H9 (cell line): ENCODE results near the gene NKD1. TPM values are rescaled to one million over a fixed set of nuclear protein-coding genes. Genes with fewer than 3 reads are reported as not detected.

Experiments used
- DNase-seq: peaks from one replicate; pipeline ENCODE4 v3.0.0-alpha.2; 2017
- H2AFZ ChIP-seq: one replicate; pipeline ENCODE4 v1.6.1; 2013; ENCODE audit warnings: mild to moderate bottlenecking, low read length, control low read depth, moderate library complexity
- H2AK5ac ChIP-seq: 2 replicates; pipeline ENCODE4 v1.6.1; 2013; ENCODE audit warnings: low read length, control low read depth, mixed read lengths; ENCODE audit not compliant: insufficient read length
- H2BK120ac ChIP-seq: one replicate; pipeline ENCODE4 v1.6.1; 2013; ENCODE audit warnings: low read depth, mild to moderate bottlenecking, low read length, control low read depth, inconsistent platforms; ENCODE audit not compliant: poor library complexity, severe bottlenecking
- H2BK12ac ChIP-seq: 2 replicates; pipeline ENCODE4 v1.6.1; 2013; ENCODE audit warnings: low read length, control low read depth, mixed read lengths, low read depth; ENCODE audit not compliant: insufficient read length
- H2BK15ac ChIP-seq: 2 replicates; pipeline ENCODE4 v1.6.1; 2013; ENCODE audit warnings: low read depth, low read length, control low read depth
- H2BK20ac ChIP-seq: one replicate; pipeline ENCODE4 v1.6.1; 2013; ENCODE audit warnings: low read depth, mild to moderate bottlenecking, low read length, control low read depth, inconsistent platforms; ENCODE audit not compliant: poor library complexity, severe bottlenecking
- H2BK5ac ChIP-seq: 2 replicates; pipeline ENCODE4 v1.6.1; 2013; ENCODE audit warnings: low read length, control low read depth, mixed read lengths; ENCODE audit not compliant: insufficient read length
- H3K14ac ChIP-seq: 2 replicates; pipeline ENCODE4 v1.6.1; 2013; ENCODE audit warnings: low read length, control low read depth; ENCODE audit not compliant: insufficient read depth
- H3K18ac ChIP-seq: 2 replicates; pipeline ENCODE4 v1.6.1; 2013; ENCODE audit warnings: low read depth, mild to moderate bottlenecking, mixed read lengths, low read length, control low read depth; ENCODE audit not compliant: insufficient read length
- H3K23ac ChIP-seq: 2 replicates; pipeline ENCODE4 v1.6.1; 2013; ENCODE audit warnings: low read length, control low read depth, mixed read lengths, low read depth; ENCODE audit not compliant: insufficient read length
- H3K23me2 ChIP-seq: 2 replicates; pipeline ENCODE4 v1.6.1; 2013; ENCODE audit warnings: low read depth, mild to moderate bottlenecking, mixed read lengths, low read length, control low read depth; ENCODE audit not compliant: insufficient read length, poor library complexity, severe bottlenecking
- H3K27ac ChIP-seq: 2 replicates; pipeline ENCODE4 v1.5.1; 2013; ENCODE audit warnings: low read length, control low read depth, mixed read lengths, low read depth; ENCODE audit not compliant: insufficient read length
- H3K27me3 ChIP-seq: 2 replicates; pipeline ENCODE4 v1.6.1; 2013; ENCODE audit warnings: low read length, control low read depth, inconsistent platforms; ENCODE audit not compliant: insufficient read depth
- H3K4ac ChIP-seq: 2 replicates; pipeline ENCODE4 v1.6.1; 2013; ENCODE audit warnings: low read depth, mild to moderate bottlenecking, control low read depth, inconsistent platforms, low read length, moderate library complexity
- H3K4me1 ChIP-seq: 2 replicates; pipeline ENCODE4 v1.6.1; 2013; ENCODE audit warnings: low read length, control low read depth, inconsistent platforms; ENCODE audit not compliant: insufficient read depth
- H3K4me2 ChIP-seq: 2 replicates; pipeline ENCODE4 v1.6.1; 2013; ENCODE audit warnings: low read length, control low read depth, mixed read lengths; ENCODE audit not compliant: insufficient read length, insufficient read depth
- H3K56ac ChIP-seq: 2 replicates; pipeline ENCODE4 v1.6.1; 2013; ENCODE audit warnings: low read depth, mild to moderate bottlenecking, mixed read lengths, low read length, control low read depth; ENCODE audit not compliant: insufficient read length
- H3K79me1 ChIP-seq: 2 replicates; pipeline ENCODE4 v1.6.1; 2013; ENCODE audit warnings: low read depth, mild to moderate bottlenecking, moderate library complexity, low read length, control low read depth, inconsistent platforms; ENCODE audit not compliant: insufficient read depth, poor library complexity, severe bottlenecking
- H3K79me2 ChIP-seq: 2 replicates; pipeline ENCODE4 v1.6.1; 2013; ENCODE audit warnings: low read length, control low read depth, inconsistent platforms; ENCODE audit not compliant: insufficient read depth
- H3K9ac ChIP-seq: 2 replicates; pipeline ENCODE4 v1.6.1; 2013; ENCODE audit warnings: low read length, control low read depth, mixed read lengths; ENCODE audit not compliant: insufficient read length; ENCODE audit errors: extremely low read depth
- H3K9me3 ChIP-seq: one replicate; pipeline ENCODE4 v1.6.1; 2013; ENCODE audit warnings: low read depth, low read length, inconsistent platforms; ENCODE audit not compliant: control insufficient read depth
- H3T11ph ChIP-seq: one replicate; pipeline ENCODE4 v1.6.1; 2013; ENCODE audit warnings: mild to moderate bottlenecking, low read length, control low read depth, inconsistent platforms
- H4K20me1 ChIP-seq: one replicate; pipeline ENCODE4 v1.6.1; 2013; ENCODE audit not compliant: control insufficient read depth, insufficient read length, insufficient read depth
- H4K5ac ChIP-seq: 2 replicates; pipeline ENCODE4 v1.6.1; 2013; ENCODE audit warnings: low read depth, mild to moderate bottlenecking, mixed read lengths, low read length, control low read depth; ENCODE audit not compliant: insufficient read length
- H4K8ac ChIP-seq: replicated peaks from 2 replicates; pipeline ENCODE4 v1.6.1; 2013; ENCODE audit warnings: low read length, control low read depth, mixed read lengths, low read depth; ENCODE audit not compliant: insufficient read length
- H4K91ac ChIP-seq: 2 replicates; pipeline ENCODE4 v1.6.1; 2013; ENCODE audit warnings: low read depth, mild to moderate bottlenecking, moderate library complexity, mixed read lengths, low read length, control low read depth; ENCODE audit not compliant: insufficient read length
- H3K27ac Mint-ChIP-seq, 3 experiments: 2 replicates in 2 of 3; 3 replicates in 1 of 3; pipeline ENCODE4 v1.8.0; 2020 to 2021; ENCODE audit warnings: mixed read lengths in 3 of 3, mild to moderate bottlenecking in 1 of 3, moderate library complexity in 1 of 3
- H3K27me3 Mint-ChIP-seq: 2 replicates; pipeline ENCODE4 v1.8.0; 2021; ENCODE audit warnings: low read depth, mild to moderate bottlenecking, moderate library complexity, mixed read lengths
- H3K36me3 Mint-ChIP-seq, 3 experiments: 2 replicates in 2 of 3; 3 replicates in 1 of 3; pipeline ENCODE4 v1.8.0; 2020 to 2021; ENCODE audit warnings: low read depth in 3 of 3, mixed read lengths in 3 of 3; ENCODE audit not compliant: insufficient read depth in 1 of 3
- H3K4me1 Mint-ChIP-seq, 2 experiments: 2 replicates each; pipeline ENCODE4 v1.8.0; 2020; ENCODE audit warnings: mixed read lengths in 2 of 2
- H3K4me3 Mint-ChIP-seq, 2 experiments: 2 replicates in 1 of 2; 3 replicates in 1 of 2; pipeline ENCODE4 v1.8.0; 2020 to 2021; ENCODE audit warnings: mild to moderate bottlenecking in 2 of 2, mixed read lengths in 2 of 2, moderate library complexity in 1 of 2
- H3K9me3 Mint-ChIP-seq, 2 experiments: 2 replicates in 1 of 2; 3 replicates in 1 of 2; pipeline ENCODE4 v1.8.0; 2020; ENCODE audit warnings: mild to moderate bottlenecking in 2 of 2, mixed read lengths in 2 of 2, moderate library complexity in 1 of 2
- CTCF ChIP-seq: fragments of 200-600 bp; sonication (generic); conservative IDR thresholded peaks from 3 replicates; pipeline ENCODE4 v1.8.0; 2021; ENCODE audit warnings: antibody characterized with exemption, mild to moderate bottlenecking
- WGBS: extraction: QIAGEN DNeasy Blood & Tissue Kit; methylation state at CpG from one replicate; pipeline ENCODE4 v1.1.7; 2013; ENCODE audit warnings: missing lambda C conversion rate, low lambda C conversion rate, mixed read lengths; ENCODE audit not compliant: insufficient read length; ENCODE audit errors: extremely low coverage; 5-methylcytosine and 5-hydroxymethylcytosine counted together
- total RNA-seq: library from RNA; stranded (reverse); gene quantifications from 2 replicates; pipeline ENCODE4 v1.2.1, GENCODE V29; 2021

Gene NKD1
- total RNA-seq, 1 experiment from 2014 or later, result 1.9 TPM

GRCh38 chr16:50552476-50553101, 4.4 kb downstream of the NKD1 start:
- Histone ChIP-seq H3K9me3 (no peaks in the 10 kb centered on the region), H3K4me1 (no peaks in the 10 kb centered on the region), H2BK120ac (no peak overlapping the region), H2AFZ (no peak overlapping the region), H3K79me2 (no peaks in the 10 kb centered on the region), H4K8ac (no peak overlapping the region), H3K27me3 (peaks cover 13% of the 10 kb centered on the region), H3K4ac (no peak overlapping the region), H3K4me2 (no peak overlapping the region), H2BK20ac (no peak overlapping the region), H3T11ph (no peak overlapping the region), H3K23ac (no peak overlapping the region), H4K20me1 (no peaks in the 10 kb centered on the region), H3K23me2 (peaks cover 12% of the 10 kb centered on the region), H3K79me1 (no peaks in the 10 kb centered on the region), H2BK12ac (no peak overlapping the region), H3K14ac (no peak overlapping the region), H2BK5ac (no peak overlapping the region), H3K18ac (no peak overlapping the region), H3K56ac (no peak overlapping the region), H4K91ac (no peak overlapping the region), H2BK15ac (no peak overlapping the region), H3K9ac (no peak overlapping the region), H2AK5ac (no peak overlapping the region), H3K27ac (no peak overlapping the region), H4K5ac (no peak overlapping the region)
- Mint-ChIP-seq H3K27me3 (peaks cover 44% of the 10 kb centered on the region), H3K36me3 (peaks cover 6 to 17% (median 10%) of the 10 kb centered on the region in 3 experiments), H3K4me1 (peaks cover 4 to 9% of the 10 kb centered on the region in 2 experiments; a peak in 3 of 4 replicates), H3K27ac (no peak overlapping the region), H3K4me3 (no peak overlapping the region), H3K9me3 (peaks cover 6 to 7% of the 10 kb centered on the region in 2 experiments; a peak in 4 of 5 replicates)
- DNase-seq, result no peak
- no peak for TF ChIP-seq CTCF
- no CpG with 5 or more reads among the region's 7 CpGs for WGBS
